Neuronal stem cell (in vitro differentiated cells): Measurements from ENCODE around the gene PHC1.

Experiments
- DNase-seq: peaks from one replicate; pipeline ENCODE4 v3.0.0-alpha.2; 2013; ENCODE audit warnings: low spot score
- H2AFZ ChIP-seq: one replicate; pipeline ENCODE4 v1.6.1; 2013; ENCODE audit warnings: mild to moderate bottlenecking, low read length, inconsistent platforms
- H2AK5ac ChIP-seq: 2 replicates; pipeline ENCODE4 v1.6.1; 2013; ENCODE audit warnings: low read depth, mild to moderate bottlenecking, inconsistent platforms, low read length, moderate library complexity, mixed read lengths
- H2BK120ac ChIP-seq: 2 replicates; pipeline ENCODE4 v1.6.1; 2013; ENCODE audit warnings: low read depth, mild to moderate bottlenecking, inconsistent platforms, low read length, moderate library complexity, mixed read lengths
- H2BK12ac ChIP-seq: one replicate; pipeline ENCODE4 v1.6.1; 2013; ENCODE audit warnings: low read length, inconsistent platforms
- H2BK15ac ChIP-seq: 2 replicates; pipeline ENCODE4 v1.6.1; 2013; ENCODE audit warnings: mild to moderate bottlenecking, low read length, inconsistent platforms, mixed read lengths
- H2BK5ac ChIP-seq: one replicate; pipeline ENCODE4 v1.6.1; 2013; ENCODE audit warnings: inconsistent platforms, mild to moderate bottlenecking, low read length, moderate library complexity
- H3K14ac ChIP-seq: one replicate; pipeline ENCODE4 v1.6.1; 2013; ENCODE audit warnings: low read length, inconsistent platforms
- H3K18ac ChIP-seq: 2 replicates; pipeline ENCODE4 v1.6.1; 2013; ENCODE audit warnings: low read length, inconsistent platforms
- H3K23ac ChIP-seq: 2 replicates; pipeline ENCODE4 v1.6.1; 2013; ENCODE audit warnings: low read depth, mild to moderate bottlenecking, mixed read lengths, low read length, inconsistent platforms; ENCODE audit not compliant: poor library complexity
- H3K27ac ChIP-seq: replicated peaks from 3 replicates; pipeline ENCODE4 v1.5.1; 2013; ENCODE audit warnings: low read length, inconsistent platforms
- H3K27me3 ChIP-seq, 3 experiments: 2 replicates each; pipeline ENCODE4 v1.6.1; 2013; ENCODE audit warnings: low read length in 3 of 3, mild to moderate bottlenecking in 2 of 3, inconsistent platforms in 1 of 3, low read depth in 1 of 3, mixed read lengths in 1 of 3, moderate library complexity in 1 of 3; ENCODE audit not compliant: control insufficient read depth in 3 of 3, insufficient read depth in 3 of 3
- H3K36me3 ChIP-seq, 2 donors: replicated peaks in 1 of 2; 2 replicates each; pipeline ENCODE4 v1.6.1; 2013; ENCODE audit warnings: low read length in 2 of 2; ENCODE audit not compliant: control insufficient read depth in 2 of 2, insufficient read depth in 2 of 2
- H3K4ac ChIP-seq: 2 replicates; pipeline ENCODE4 v1.6.1; 2013; ENCODE audit warnings: inconsistent platforms, mild to moderate bottlenecking, low read length, moderate library complexity
- H3K4me1 ChIP-seq, 2 donors: 1 replicate in 1 of 2; 2 replicates in 1 of 2; pipeline ENCODE4 v1.6.1; 2013; ENCODE audit warnings: low read length in 2 of 2, low read depth in 1 of 2; ENCODE audit not compliant: control insufficient read depth in 2 of 2, insufficient read depth in 1 of 2
- H3K4me2 ChIP-seq: one replicate; pipeline ENCODE4 v1.6.1; 2013; ENCODE audit warnings: mild to moderate bottlenecking, low read length, inconsistent platforms; ENCODE audit not compliant: insufficient read depth, poor library complexity, severe bottlenecking
- H3K4me3 ChIP-seq, 2 donors: 2 replicates each; pipeline ENCODE4 v1.5.1; 2013; ENCODE audit warnings: low read length in 2 of 2, mild to moderate bottlenecking in 2 of 2, inconsistent platforms in 1 of 2, moderate library complexity in 1 of 2
- H3K79me1 ChIP-seq: one replicate; pipeline ENCODE4 v1.6.1; 2013; ENCODE audit warnings: low read depth, mild to moderate bottlenecking, inconsistent platforms, low read length, moderate library complexity
- H3K9ac ChIP-seq: one replicate; pipeline ENCODE4 v1.6.1; 2013; ENCODE audit warnings: mild to moderate bottlenecking, low read depth, low read length, inconsistent platforms; ENCODE audit not compliant: poor library complexity
- H3K9me3 ChIP-seq, 2 donors: replicated peaks in 1 of 2; 2 replicates each; pipeline versions ENCODE3 to v1.6.1; 2013; ENCODE audit warnings: low read length in 2 of 2, mild to moderate bottlenecking in 2 of 2, inconsistent platforms in 1 of 2, low read depth in 1 of 2, mixed read lengths in 1 of 2, moderate library complexity in 1 of 2; ENCODE audit not compliant: control insufficient read depth in 2 of 2, insufficient read depth in 1 of 2
- H4K8ac ChIP-seq: one replicate; pipeline ENCODE4 v1.6.1; 2013; ENCODE audit warnings: low read depth, mild to moderate bottlenecking, inconsistent platforms, low read length, moderate library complexity
- H4K91ac ChIP-seq: one replicate; pipeline ENCODE4 v1.6.1; 2013; ENCODE audit warnings: low read length, low read depth, mild to moderate bottlenecking, inconsistent platforms; ENCODE audit not compliant: poor library complexity
- WGBS, 2 donors: extraction: QIAGEN DNeasy Blood & Tissue Kit; methylation state at CpG; one replicate each; pipeline ENCODE4 v1.1.7; 2013; ENCODE audit warnings: missing lambda C conversion rate in 2 of 2, mixed read lengths in 1 of 2; ENCODE audit not compliant: insufficient read length in 2 of 2, insufficient replicate concordance in 1 of 2; ENCODE audit errors: extremely low coverage in 2 of 2; 5-methylcytosine and 5-hydroxymethylcytosine counted together

Gene PHC1

GRCh38 chr12:8903646-8904045, 10.7 kb upstream of the PHC1 start:
- Histone ChIP-seq H3K9ac (no peak overlapping the region), H4K91ac (no peak overlapping the region), H3K79me1 (no peaks in the 10 kb centered on the region), H4K8ac (no peak overlapping the region), H2AK5ac (no peak overlapping the region), H3K14ac (no peak overlapping the region), H3K18ac (no peak overlapping the region), H2BK120ac (no peak overlapping the region), H2AFZ (no peak overlapping the region), H3K4me1 (peaks cover 3 to 6% of the 10 kb centered on the region in 2 donors), H3K27me3 (no peaks in the 10 kb centered on the region), H3K4me2 (no peak overlapping the region), H3K4me3 (no peak overlapping the region), H2BK15ac (no peak overlapping the region), H2BK12ac (no peak overlapping the region), H2BK5ac (no peak overlapping the region), H3K4ac (no peak overlapping the region), H3K27ac (no peak overlapping the region), H3K23ac (no peak overlapping the region), H3K36me3 (no peaks in the 10 kb centered on the region), H3K9me3 (no peaks in the 10 kb centered on the region)
- no CpG with 5 or more reads among the region's 3 CpGs for WGBS, 2 donors
- DNase-seq = no peak

GRCh38 chr12:8904665-8905064, 9.6 kb upstream of the PHC1 start:
- H3K27ac ChIP-seq = no peak overlapping the region
- no peak overlapping the region for H4K91ac ChIP-seq
- no peak overlapping the region for H2AK5ac ChIP-seq
- no peak overlapping the region for H3K4ac ChIP-seq
- H3K4me3 ChIP-seq = no peak overlapping the region
- H2BK5ac ChIP-seq = no peak overlapping the region
- H3K9me3 ChIP-seq = no peaks in the 10 kb centered on the region
- no peak for DNase-seq
- H3K23ac ChIP-seq = no peak overlapping the region
- no peaks in the 10 kb centered on the region for H3K27me3 ChIP-seq
- H3K18ac ChIP-seq = no peak overlapping the region
- H2BK15ac ChIP-seq = no peak overlapping the region
- no peak overlapping the region for H3K9ac ChIP-seq
- H2BK120ac ChIP-seq = no peak overlapping the region
- peaks cover 3 to 6% of the 10 kb centered on the region in 2 donors for H3K4me1 ChIP-seq
- H3K36me3 ChIP-seq = no peaks in the 10 kb centered on the region
- no peak overlapping the region for H3K14ac ChIP-seq
- H4K8ac ChIP-seq = no peak overlapping the region
- no peak overlapping the region for H2AFZ ChIP-seq
- no peak overlapping the region for H3K4me2 ChIP-seq
- H2BK12ac ChIP-seq = no peak overlapping the region
- no peaks in the 10 kb centered on the region for H3K79me1 ChIP-seq

- Histone ChIP-seq H2BK120ac (no peak overlapping the region), H3K4ac (no peak overlapping the region), H2BK12ac (no peak overlapping the region), H3K27me3 (no peaks in the 10 kb centered on the region), H3K23ac (no peak overlapping the region), H2AFZ (no peak overlapping the region), H3K14ac (no peak overlapping the region), H3K27ac (no peak overlapping the region), H4K8ac (no peak overlapping the region), H3K18ac (no peak overlapping the region), H3K4me3 (no peak overlapping the region), H3K9ac (no peak overlapping the region), H3K9me3 (no peaks in the 10 kb centered on the region), H3K36me3 (no peaks in the 10 kb centered on the region), H3K79me1 (no peaks in the 10 kb centered on the region), H2BK5ac (no peak overlapping the region), H2BK15ac (no peak overlapping the region), H3K4me1 (peaks cover 3 to 6% of the 10 kb centered on the region in 2 donors), H3K4me2 (no peak overlapping the region), H2AK5ac (no peak overlapping the region), H4K91ac (no peak overlapping the region)
- no CpG with 5 or more reads among the region's 10 CpGs for WGBS, 2 donors
- DNase-seq = no peak
These were observed 8.8 kb upstream of the PHC1 start for GRCh38 chr12:8905546-8905945.

DNA sequence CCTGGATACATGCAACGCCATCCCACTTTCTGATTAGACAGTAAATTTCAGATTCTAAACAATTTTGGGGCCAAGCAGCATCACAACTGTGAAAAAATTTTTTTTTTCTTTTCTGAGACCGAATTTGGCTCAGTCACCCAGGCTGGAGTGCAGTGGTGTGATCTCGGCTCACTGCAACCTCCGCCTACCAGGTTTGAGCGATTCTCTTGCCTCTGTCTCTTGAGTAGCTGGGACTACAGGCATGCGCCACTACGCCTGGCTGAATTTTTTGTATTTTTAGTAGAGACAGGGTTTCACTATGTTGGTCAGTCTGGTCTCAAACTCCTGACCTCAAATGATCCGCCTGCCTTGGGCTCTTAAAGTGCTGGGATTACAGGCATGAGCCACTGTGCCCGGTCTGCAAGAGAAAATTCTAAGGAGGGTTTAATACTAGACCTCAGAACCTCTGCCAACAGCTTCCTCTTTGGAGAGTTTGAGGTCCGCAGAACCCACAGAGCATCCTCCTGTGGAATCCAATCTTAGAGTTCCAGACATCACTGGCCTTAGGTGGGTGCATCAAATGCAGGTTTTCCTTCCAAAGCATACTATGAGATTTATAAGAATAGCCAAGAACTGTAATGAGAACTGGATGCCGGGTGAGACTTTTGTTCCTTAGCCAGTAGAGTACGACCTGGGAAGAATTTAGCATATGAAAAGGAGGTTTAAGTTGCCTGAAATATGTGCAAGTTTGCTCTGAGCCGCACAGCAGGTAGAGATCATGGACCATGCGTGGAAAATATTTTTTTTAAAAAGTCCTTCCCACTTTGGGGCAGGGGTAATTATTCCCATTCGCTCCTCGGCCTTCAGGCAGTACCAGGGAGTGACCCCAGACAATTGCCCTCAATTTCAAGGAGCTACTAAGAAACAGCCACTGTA, 7.8 kb upstream of the PHC1 start:
- DNase-seq = no peak
- H3K9me3 ChIP-seq = no peaks in the 10 kb centered on the region
- no CpG with 5 or more reads among the region's 16 CpGs for WGBS, 2 donors
- H4K8ac ChIP-seq = no peak overlapping the region
- no peak overlapping the region for H3K4ac ChIP-seq
- H3K4me2 ChIP-seq = no peak overlapping the region
- peaks cover 3 to 6% of the 10 kb centered on the region in 2 donors for H3K4me1 ChIP-seq
- no peak overlapping the region for H3K4me3 ChIP-seq
- H2BK15ac ChIP-seq = no peak overlapping the region
- H2AK5ac ChIP-seq = no peak overlapping the region
- H4K91ac ChIP-seq = no peak overlapping the region
- no peak overlapping the region for H2BK5ac ChIP-seq
- H3K18ac ChIP-seq = no peak overlapping the region
- no peaks in the 10 kb centered on the region for H3K36me3 ChIP-seq
- H3K14ac ChIP-seq = no peak overlapping the region
- H3K27me3 ChIP-seq = no peaks in the 10 kb centered on the region
- no peak overlapping the region for H3K27ac ChIP-seq
- no peak overlapping the region for H2BK12ac ChIP-seq
- H3K79me1 ChIP-seq = no peaks in the 10 kb centered on the region
- H2BK120ac ChIP-seq = no peak overlapping the region
- peak overlapping the region; percentile 21 for H2AFZ ChIP-seq
- no peak overlapping the region for H3K23ac ChIP-seq
- H3K9ac ChIP-seq = no peak overlapping the region
